Endothelial cell of umbilical vein (primary cell): ENCODE data around the gene GRAMD1B. TPM values are rescaled to one million over a fixed set of nuclear protein-coding genes. Genes with fewer than 3 reads are reported as not detected.

Experiments
- BruUV-seq: library from RNA; stranded (reverse); fragments of 400-500 nt; replicated peaks from 2 replicates; lab custom pipeline; 2021; lab: Mats Ljungman, UMichigan
- CTCF ChIA-PET: fragments of 300-600, 350-600 bp; sonication (Branson Sonifier 250); formaldehyde crosslinking; loops from one replicate; lab custom pipeline; 2021; ENCODE audit warnings: antibody characterized with exemption, inconsistent platforms; lab: Charles Lee
- POLR2A ChIA-PET: fragments of 300-600, 350-600 bp; sonication (Branson Sonifier 250); formaldehyde crosslinking; loops from one replicate; lab custom pipeline; 2021; ENCODE audit warnings: antibody characterized with exemption, inconsistent platforms; lab: Charles Lee
- DNase-seq: peaks from one replicate; pipeline ENCODE4 v3.0.0-alpha.2; 2011; ENCODE audit warnings: low read depth, low spot score
- FAIRE-seq: peaks from 2 replicates; lab custom pipeline; 2011; peaks lifted over from hg19 to GRCh38; lab: Jason Lieb, UNC
- H2AFZ ChIP-seq: 2 replicates; pipeline ENCODE4 v1.6.0; 2012; ENCODE audit warnings: low read depth, low read length, control low read depth, inconsistent platforms
- H3K27ac ChIP-seq: 2 replicates; pipeline ENCODE4 v1.5.1; 2011; ENCODE audit warnings: low read depth, mild to moderate bottlenecking, control low read depth, low read length, moderate library complexity; ENCODE audit not compliant: insufficient read depth
- H3K27me3 ChIP-seq, 2 experiments: 2 replicates each; pipeline versions ENCODE4 v1.6.0 to v1.6.1; 2011; ENCODE audit warnings: low read length in 2 of 2, mixed read lengths in 1 of 2; ENCODE audit not compliant: control insufficient read depth in 2 of 2, insufficient read depth in 2 of 2
- H3K36me3 ChIP-seq, 2 experiments: 2 replicates in 1 of 2; 3 replicates in 1 of 2; pipeline ENCODE4 v1.5.1; 2011; ENCODE audit warnings: low read length in 2 of 2, mild to moderate bottlenecking in 1 of 2, moderate library complexity in 1 of 2; ENCODE audit not compliant: control insufficient read depth in 2 of 2, insufficient read depth in 2 of 2; ENCODE audit errors: extremely low read depth in 1 of 2
- H3K4me1 ChIP-seq: 3 replicates; pipeline ENCODE4 v1.5.1; 2011; ENCODE audit warnings: mild to moderate bottlenecking, low read length; ENCODE audit not compliant: control insufficient read depth, insufficient read depth; ENCODE audit errors: extremely low read depth
- H3K4me2 ChIP-seq: 2 replicates; pipeline ENCODE4 v1.6.1; 2011; ENCODE audit warnings: low read length, control low read depth, mixed read lengths; ENCODE audit not compliant: insufficient read depth
- H3K4me3 ChIP-seq, 3 experiments: fragments of 200-600 bp in 1 of 3; sonication (generic), shearing (Covaris generic) in 1 of 3; replicated peaks in 1 of 3; 2 replicates each; pipeline ENCODE4 v1.5.1; 2011 to 2016; ENCODE audit warnings: control low read depth in 3 of 3, low read length in 3 of 3, mild to moderate bottlenecking in 2 of 3, inconsistent platforms in 1 of 3, low read depth in 1 of 3, moderate library complexity in 1 of 3; ENCODE audit not compliant: insufficient read depth in 1 of 3
- H3K79me2 ChIP-seq: 2 replicates; pipeline ENCODE4 v1.6.0; 2012; ENCODE audit warnings: low read length, inconsistent platforms; ENCODE audit not compliant: control insufficient read depth, insufficient read depth
- H3K9ac ChIP-seq: replicated peaks from 2 replicates; pipeline ENCODE3; 2011; ENCODE audit warnings: low read length, control low read depth; ENCODE audit not compliant: insufficient read depth; ENCODE audit errors: extremely low read depth
- H3K9me1 ChIP-seq: replicated peaks from 3 replicates; pipeline ENCODE4 v1.6.0; 2011; ENCODE audit warnings: mild to moderate bottlenecking, low read length; ENCODE audit not compliant: control insufficient read depth, insufficient read depth; ENCODE audit errors: extremely low read depth
- H3K9me3 ChIP-seq: replicated peaks from 2 replicates; pipeline ENCODE4 v1.5.1; 2012; ENCODE audit warnings: low read length, inconsistent platforms; ENCODE audit not compliant: control insufficient read depth, insufficient read depth
- H4K20me1 ChIP-seq: replicated peaks from 2 replicates; pipeline ENCODE3; 2011; ENCODE audit warnings: mild to moderate bottlenecking, low read length; ENCODE audit not compliant: control insufficient read depth, insufficient read depth; ENCODE audit errors: extremely low read depth
- CTCF ChIP-seq, 2 donors: IDR thresholded peaks; 1 replicate in 1 of 2; 2 replicates in 1 of 2; pipeline ENCODE4 v1.5.1; 2011; ENCODE audit warnings: low read length in 2 of 2, mild to moderate bottlenecking in 2 of 2, moderate library complexity in 2 of 2, control low read depth in 1 of 2, inconsistent platforms in 1 of 2, low read depth in 1 of 2; ENCODE audit not compliant: insufficient read depth in 1 of 2; ENCODE audit errors: extremely low read depth in 1 of 2
- EZH2 ChIP-seq: IDR thresholded peaks from 2 replicates; pipeline ENCODE4 v1.6.1; 2012; ENCODE audit warnings: borderline replicate concordance, low read depth, mild to moderate bottlenecking, moderate library complexity, low read length, inconsistent platforms; ENCODE audit not compliant: severe bottlenecking
- FOS ChIP-seq: IDR thresholded peaks from 2 replicates; pipeline ENCODE4 v1.6.1; 2011; ENCODE audit warnings: mild to moderate bottlenecking, low read length, moderate library complexity, borderline replicate concordance; ENCODE audit not compliant: insufficient read depth
- GATA2 ChIP-seq: IDR thresholded peaks from 2 replicates; pipeline ENCODE4 v1.7.0; 2011; ENCODE audit warnings: low read depth, mild to moderate bottlenecking, moderate library complexity, mixed read lengths, low read length; ENCODE audit not compliant: insufficient read length, insufficient read depth
- JUN ChIP-seq: IDR thresholded peaks from 2 replicates; pipeline ENCODE4 v1.6.1; 2011; ENCODE audit warnings: borderline replicate concordance, low read depth; ENCODE audit not compliant: insufficient read length, insufficient read depth
- MYC ChIP-seq: IDR thresholded peaks from one replicate; pipeline ENCODE4 v1.6.1; 2011; ENCODE audit warnings: mild to moderate bottlenecking, low read depth, low read length
- POLR2A ChIP-seq: IDR thresholded peaks from 2 replicates; pipeline ENCODE4 v1.6.1; 2012; ENCODE audit warnings: low read depth, mild to moderate bottlenecking, control low read depth, low read length
- POLR2AphosphoS5 ChIP-seq: IDR thresholded peaks from 2 replicates; pipeline ENCODE4 v1.6.1; 2012; ENCODE audit warnings: low read depth, mild to moderate bottlenecking, control low read depth, low read length, moderate library complexity; ENCODE audit not compliant: insufficient read depth
- dilution Hi-C: fragments of 300-500 bp; cut with MboI; formaldehyde crosslinking; loops from one replicate; pipeline ENCODE4 v1.15.0; 2019; ENCODE audit warnings: low sequenced_read_pairs; ENCODE audit not compliant: extremely low pct_ligation_motif_present
- intact Hi-C: fragments of 100-400 bp; cut with micrococcal nuclease; formaldehyde crosslinking; loops from one replicate; pipeline ENCODE4 v1.10.0; 2022
- polyA plus RNA-seq, 4 experiments: library from polyadenylated mRNA; depleted of rRNA in 3 of 4; stranded (reverse) in 3 of 4; unstranded in 1 of 4; fragments of >200 nt; gene quantifications; 2 replicates each; pipeline versions ENCODE4 v1.2.1 to v1.2.3, GENCODE V29; 2011 to 2012; ENCODE audit warnings: missing spikeins in 1 of 4
- total RNA-seq: library from RNA; stranded (reverse); gene quantifications from 2 replicates; pipeline ENCODE4 v1.2.3, GENCODE V29; 2021
- TF ChIP-seq, protein P1 (sequence below): IDR thresholded peaks from 2 replicates; pipeline ENCODE4 v1.6.1; 2011; ENCODE audit not compliant: insufficient read depth, insufficient read length

The GRAMD1B gene
- total and polyA plus RNA-seq, 2 donors (not counting 3 experiments of a cell fraction or from before 2014, with no cell fraction given): 5.1 to 11.1 TPM

GRCh38 chr11:123451183-123451781, 21.2 kb downstream of the GRAMD1B start:
- Histone ChIP-seq H3K36me3 (no peaks in the 10 kb centered on the region), H3K27me3 (no peaks in the 10 kb centered on the region), H3K9me1 (no peaks in the 10 kb centered on the region), H3K4me2 (no peak overlapping the region), H3K4me1 (peaks cover 13% of the 10 kb centered on the region), H3K79me2 (no peaks in the 10 kb centered on the region), H3K9me3 (no peaks in the 10 kb centered on the region), H4K20me1 (no peaks in the 10 kb centered on the region), H2AFZ (no peak overlapping the region), H3K9ac (no peak overlapping the region), H3K27ac (no peak overlapping the region), H3K4me3 (no peak overlapping the region)
- CTCF ChIA-PET: interaction anchor here (0.8 to 2.7 kb wide), 5 partner anchors 16 to 44 kb away, joined by 3 to 12 read pairs (median 6); no protein-coding TSS in a partner anchor
- intact Hi-C loops (no loop called here), dilution Hi-C loops (no loop called here)
- no peak for TF ChIP-seq MYC
- TF ChIP-seq GATA2: no peak
- TF ChIP-seq EZH2: no peak
- no peak for TF ChIP-seq JUN
- TF ChIP-seq POLR2A: no peak
- TF ChIP-seq, protein P1, sequence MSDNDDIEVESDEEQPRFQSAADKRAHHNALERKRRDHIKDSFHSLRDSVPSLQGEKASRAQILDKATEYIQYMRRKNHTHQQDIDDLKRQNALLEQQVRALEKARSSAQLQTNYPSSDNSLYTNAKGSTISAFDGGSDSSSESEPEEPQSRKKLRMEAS: no peak
- TF ChIP-seq POLR2AphosphoS5: no peak
- no peak for TF ChIP-seq FOS
- no peak for TF ChIP-seq CTCF (IDR thresholded peaks at IDR 0.05; ENCODE audit: extremely low read depth in 1 of 2, insufficient read depth in 1 of 2, low read depth in 1 of 2, low read length in 2 of 2)
- BruUV-seq: no TSS peak
- DNase-seq (no peak), FAIRE-seq (no peak)
- POLR2A ChIA-PET: no interaction called here
